IPS DF 19.7 (cell line): ENCODE data around the gene ZNF532.

Experiments
- DNase-seq: peaks from one replicate; pipeline ENCODE4 v3.0.0-alpha.2; 2013; ENCODE audit warnings: low read depth, low spot score

The ZNF532 gene

DNA sequence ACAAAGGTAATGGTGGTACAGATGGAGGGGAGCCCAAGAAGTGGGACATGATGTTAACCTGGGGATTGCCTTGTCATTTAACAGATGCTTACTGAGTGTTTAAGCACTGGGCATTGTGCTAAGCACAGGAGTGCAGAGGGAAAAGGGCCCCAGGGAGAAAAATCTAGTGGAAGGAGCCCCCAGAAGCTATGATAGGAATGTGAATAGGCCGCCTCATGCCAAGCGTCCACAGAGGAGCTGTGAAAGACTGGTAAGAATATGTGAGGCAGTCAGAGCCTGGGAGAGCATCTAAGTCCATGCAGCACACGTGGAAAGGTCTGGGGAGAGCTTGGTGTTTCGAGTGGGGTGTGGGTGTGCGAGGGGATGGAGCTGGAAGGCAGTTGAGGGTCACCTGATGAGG lies 5.5 kb downstream of the ZNF532 start:
- DNase-seq, result no peak

DNA sequence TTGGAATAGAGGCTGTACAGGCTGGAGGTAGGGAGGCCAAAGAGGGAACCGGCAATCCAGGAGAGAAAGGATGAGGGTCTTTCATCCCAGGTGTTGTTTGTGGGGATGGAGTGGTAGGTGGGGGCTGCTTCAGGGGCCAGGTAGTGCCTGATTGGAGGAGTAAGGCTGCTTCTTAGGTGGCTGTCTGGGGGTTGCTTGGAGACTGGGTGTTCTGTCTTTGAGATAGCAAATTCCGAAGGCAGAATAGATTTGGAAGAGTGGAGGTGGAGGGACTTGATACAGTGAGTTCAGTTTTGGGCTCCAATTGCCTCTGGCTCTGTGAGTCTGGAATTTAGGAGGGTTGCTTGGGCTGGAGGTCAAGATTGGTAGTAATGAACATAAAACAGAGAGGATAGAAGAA lies 5.9 kb downstream of the ZNF532 start:
- no peak for DNase-seq

DNA sequence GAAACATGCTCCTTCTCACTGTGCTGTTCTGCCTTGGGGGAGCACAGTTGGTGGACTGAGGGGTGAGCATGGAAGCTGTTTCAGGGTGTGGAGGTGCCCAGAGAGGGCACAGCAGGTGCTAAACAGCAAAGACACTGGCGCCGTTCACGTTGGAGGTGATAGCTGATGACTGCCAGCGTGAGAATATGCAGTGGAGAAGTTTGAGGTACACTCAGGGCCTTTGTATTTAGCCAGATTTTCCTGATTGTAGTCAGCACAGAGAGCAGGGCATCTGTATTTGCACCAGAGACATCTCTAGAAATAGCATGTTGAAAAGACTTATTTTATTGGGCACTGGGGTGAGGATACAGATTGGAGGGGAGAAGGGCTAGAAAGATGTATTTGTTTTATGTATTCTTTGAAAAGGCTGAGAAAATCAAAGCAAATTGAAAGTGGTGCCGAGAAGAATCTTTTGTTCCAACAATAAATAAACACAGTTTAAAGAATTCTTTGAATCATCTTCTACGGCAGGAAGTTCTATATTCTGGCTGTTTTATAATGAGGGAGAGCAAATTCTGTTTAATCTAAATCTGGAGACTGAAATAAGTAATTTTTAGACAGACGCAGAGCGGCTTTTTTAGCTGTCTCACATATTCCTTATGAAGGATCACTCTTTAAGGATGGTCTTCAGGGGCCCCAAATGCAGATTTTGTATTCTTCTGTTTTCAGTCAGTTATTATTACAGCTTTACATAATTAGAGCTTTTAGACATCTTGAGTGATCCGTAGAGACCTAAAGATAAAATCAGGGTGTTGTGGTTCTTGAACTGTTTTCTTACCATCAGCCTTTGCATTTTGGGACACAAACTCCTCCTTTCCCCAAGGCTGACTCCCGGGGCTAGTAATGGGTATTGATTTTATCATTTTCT lies 7.1 kb downstream of the ZNF532 start:
- DNase-seq, result no peak

DNA sequence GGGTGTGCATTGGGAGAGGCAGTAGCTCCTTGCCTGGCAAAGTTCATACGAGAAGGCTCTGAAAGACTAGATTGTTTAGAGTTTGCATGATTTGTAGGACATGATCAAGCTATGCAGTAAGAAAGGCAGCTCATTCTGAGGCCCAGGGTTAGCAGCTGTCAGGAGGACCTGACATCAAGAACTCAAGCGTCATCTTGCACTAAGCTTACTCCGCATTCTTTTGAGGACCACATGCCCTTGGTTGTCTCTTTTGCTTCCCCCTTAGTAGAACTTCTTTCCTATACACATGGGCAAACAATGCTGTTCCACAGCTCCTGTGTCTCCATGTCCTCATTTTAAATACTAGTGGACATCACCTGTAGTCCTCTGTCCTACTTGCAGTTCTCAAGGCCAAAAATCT lies 14.0 kb downstream of the ZNF532 start:
- DNase-seq, result no peak

DNA sequence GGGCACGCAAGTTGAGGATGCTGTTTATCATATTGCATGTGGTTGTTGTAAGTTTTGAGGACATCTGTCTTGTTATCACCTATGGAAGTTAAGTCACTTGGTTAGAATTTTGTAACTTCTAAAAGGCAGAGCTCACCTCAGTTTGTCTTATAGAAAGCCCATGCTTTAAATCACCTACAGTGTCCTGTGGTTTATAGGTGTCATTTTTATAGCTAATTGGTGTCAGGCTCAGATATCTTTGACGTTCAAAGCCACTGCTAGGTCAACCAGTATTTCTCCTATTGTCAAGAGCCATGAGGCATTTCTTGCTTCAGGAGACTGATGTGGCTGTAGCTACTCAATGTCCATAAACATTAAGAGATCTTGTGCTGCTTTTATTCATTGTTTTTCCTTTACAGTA lies 16.8 kb downstream of the ZNF532 start:
- no peak for DNase-seq

DNA sequence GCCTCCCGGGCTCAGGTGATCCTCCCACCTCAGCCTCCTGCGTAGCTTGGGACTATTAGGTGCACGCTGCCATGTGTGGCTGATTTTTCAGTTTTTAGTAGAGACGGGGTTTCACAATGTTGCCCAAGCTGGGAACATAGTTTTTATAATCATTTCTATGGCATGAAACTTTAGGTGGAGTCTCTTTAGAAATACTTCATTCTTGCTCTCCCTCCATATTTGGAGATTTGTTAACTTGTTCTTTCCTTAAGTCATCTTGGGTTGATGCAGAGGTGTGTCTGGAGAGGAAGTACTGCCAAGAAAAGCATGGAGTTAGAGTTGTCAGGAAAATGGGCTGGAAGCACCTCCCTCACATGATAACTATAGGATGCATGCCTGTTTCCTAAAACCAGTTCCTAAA lies 17.4 kb downstream of the ZNF532 start:
- DNase-seq, result no peak

DNA sequence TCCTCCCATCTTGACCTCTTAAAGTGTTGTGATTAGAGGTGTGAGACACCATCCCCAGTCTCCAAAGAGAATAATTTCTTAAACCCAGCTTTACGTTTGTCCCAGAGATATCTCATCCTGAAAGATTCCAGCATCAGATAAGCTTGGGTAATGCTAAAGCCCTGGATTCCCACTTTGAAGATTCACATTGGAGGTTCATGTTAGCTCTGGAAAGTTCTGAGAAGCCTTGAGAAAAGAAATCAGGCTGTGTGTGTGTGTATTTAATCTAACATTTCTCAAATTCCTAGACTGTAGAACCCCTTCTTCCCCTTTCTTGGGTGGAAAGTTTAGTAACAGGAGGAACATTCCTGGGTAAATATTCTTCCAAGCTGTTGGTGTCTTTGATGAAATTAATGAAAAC lies 18.0 kb downstream of the ZNF532 start:
- DNase-seq, result no peak

DNA sequence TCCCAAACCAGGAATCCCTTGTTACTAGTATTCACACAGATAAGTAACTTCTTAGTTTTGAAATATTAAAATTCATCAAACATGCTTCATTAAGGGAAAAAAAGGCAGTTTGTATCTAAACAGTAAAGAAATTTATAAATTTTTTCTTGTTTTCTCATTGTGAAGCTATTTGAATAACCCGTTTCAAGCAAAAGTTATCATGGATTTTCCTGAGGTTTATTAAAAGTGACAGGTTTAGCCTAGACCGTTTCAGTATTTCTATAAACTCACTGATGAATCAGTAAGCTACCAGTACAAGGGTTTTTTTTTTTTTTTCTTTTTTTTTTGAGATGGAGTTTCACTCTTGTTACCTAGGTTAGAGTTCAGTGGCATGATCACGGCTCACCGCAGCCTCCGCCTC lies 20.0 kb downstream of the ZNF532 start:
- DNase-seq, result no peak

DNA sequence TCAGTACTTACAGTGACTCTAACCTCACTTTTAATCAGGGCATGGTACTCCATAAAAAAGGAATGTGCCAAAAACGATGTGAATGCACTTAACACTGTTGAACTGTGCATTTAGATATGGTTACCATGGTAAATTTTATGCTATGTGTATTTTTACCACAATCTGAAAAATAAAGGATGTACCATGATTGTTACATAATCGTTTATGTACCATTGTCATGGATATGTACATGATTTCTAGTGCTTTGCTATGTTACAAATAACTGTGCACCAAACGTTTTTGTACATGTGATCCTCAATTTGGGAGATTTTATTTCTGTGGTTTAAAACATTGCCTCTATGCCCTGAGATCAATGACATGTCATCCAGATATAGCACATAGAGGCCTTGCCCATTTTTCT lies 21.8 kb downstream of the ZNF532 start:
- DNase-seq, result no peak

DNA sequence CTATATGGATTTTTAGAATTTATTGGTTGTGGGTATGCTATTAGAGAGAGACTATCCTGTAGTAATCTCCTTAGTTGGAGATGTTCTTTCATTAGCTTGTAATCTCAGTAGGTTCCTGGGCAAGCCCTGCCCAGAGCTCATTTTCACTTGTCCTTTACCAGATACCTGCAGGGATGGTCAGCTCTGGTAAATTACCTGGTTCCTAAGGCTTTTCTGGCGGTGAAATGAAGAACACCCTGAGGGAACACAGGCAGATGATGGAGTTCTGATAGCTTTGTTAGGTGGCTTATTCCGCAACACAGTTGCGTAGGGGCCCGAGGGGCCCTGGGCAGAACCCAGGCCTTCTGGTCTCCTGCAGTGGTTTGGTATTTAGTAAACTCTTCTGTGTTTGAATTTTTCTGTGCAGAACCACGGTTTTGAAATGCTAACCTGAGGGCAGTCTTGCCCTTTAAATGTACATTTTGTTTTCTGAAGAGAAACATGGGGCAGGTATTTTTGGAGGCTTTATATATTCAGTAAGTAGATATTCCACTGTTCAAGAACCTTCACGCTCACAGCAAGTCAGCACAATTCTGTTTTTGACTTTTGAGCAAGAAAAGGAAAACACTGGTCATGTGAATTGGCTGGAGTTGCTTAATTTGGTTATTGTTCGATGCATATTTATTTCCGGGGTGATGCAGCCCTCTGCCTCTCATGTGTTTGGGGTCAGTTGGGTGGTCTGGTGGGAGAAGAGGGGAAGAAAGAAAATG lies 22.4 kb downstream of the ZNF532 start:
- DNase-seq, result no peak

DNA sequence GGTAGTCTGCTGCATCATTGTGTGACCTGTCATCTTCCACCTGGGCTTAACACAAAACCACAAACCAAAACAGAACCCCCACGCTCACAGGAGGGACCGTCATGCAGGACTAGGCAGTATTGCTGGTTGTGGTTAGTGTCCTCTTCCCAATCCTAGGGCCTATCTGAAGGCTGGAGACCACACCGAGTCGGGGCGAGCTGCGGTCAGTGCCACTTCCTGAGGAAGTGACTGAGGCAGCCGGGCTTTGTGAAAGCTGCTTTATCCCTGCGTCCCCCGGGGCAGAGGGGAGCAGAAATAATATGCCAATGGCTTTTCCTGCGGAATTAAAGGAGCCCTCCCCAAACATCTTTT lies 22.9 kb downstream of the ZNF532 start:
- no peak for DNase-seq

DNA sequence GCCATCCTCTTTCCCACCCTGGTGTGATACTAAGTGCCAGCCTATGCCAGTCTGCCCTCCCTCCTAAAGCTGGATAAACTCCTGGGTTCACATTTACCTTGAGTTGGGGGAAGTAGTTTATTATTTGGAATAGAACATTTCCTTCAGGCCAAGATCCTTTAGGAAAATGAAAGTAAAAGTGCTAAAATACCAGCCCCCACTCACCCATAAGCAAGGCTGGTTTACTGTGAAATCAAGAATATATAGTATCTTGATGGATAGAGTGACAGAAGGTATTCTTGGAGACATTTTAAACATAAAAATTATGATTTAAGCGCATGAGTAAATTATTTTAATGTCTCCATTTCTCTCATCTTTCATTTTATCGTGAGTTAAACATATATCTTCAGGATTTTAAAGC lies 27.1 kb downstream of the ZNF532 start:
- DNase-seq, result no peak

DNA sequence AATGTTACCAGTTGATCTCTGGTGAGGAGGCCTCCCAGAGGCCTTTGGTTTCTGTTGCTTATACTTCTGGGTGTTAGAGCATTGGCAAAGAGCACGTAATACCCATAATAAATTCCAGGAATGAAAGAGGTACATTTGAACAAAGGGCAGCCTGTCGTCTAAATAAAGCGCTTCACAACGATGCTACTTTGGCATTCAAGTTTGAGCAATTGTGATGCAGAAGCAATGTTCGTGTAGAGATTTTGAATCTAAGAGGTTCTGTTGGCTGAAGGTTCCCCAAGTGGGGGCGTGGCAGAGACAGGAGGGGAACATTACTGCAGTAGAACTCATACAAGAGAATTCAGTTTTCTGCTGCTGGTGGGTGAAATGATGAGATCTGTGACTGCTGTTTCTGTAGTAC lies 27.8 kb downstream of the ZNF532 start:
- DNase-seq, result no peak

DNA sequence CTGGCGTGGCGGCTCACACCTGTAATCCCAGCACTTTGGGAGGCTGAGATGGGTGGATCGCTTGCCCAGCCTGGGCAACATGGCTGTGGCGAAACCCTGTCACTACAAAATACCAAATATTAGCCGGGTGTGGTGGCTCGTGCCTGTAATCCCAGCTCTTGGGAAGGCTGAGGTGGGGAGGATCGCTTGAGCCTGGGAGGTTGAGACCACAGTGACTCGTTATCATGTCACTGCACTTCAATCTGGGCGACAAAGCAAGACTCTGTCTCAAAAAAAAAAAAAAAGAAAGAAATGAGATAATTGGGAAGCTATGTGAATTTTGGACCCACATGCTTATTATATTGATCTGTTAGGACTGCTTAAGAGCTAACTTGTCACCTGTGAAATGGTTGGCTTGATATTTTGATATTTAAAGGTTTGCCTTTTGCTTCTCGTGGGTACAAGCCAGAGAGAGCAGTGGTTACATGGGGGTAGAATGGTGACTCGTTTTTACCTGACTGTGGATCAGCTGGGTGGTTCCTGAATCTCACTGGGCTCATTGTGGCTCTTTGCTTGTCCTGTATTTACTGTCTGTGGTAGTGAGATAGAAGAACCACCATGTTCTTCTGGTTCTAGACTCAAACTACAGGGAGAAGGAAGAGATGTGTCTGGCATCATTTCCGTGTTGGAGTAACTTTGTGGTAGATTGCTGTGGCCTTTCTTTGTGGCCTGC lies 28.9 kb downstream of the ZNF532 start:
- DNase-seq, result no peak

DNA sequence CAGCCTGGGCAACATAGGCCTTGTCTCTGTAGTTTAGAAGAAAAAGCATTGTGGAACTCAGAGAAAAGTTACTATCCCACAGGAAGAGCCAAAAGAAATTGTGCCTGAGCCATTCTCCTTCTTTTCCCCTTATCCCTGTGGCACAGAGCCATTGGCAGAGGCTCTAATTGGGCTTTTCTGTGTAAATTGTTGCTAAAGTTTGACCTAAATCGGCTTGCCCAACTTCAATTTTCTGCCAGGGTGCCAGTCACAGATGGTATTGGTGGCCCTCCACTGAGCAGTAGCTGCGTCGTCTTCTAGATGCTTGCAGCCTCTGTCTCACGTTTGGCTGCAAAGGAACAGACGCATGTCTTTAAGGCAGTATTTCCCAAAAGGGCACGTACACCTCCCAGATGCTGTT lies 30.3 kb downstream of the ZNF532 start:
- DNase-seq, result no peak

DNA sequence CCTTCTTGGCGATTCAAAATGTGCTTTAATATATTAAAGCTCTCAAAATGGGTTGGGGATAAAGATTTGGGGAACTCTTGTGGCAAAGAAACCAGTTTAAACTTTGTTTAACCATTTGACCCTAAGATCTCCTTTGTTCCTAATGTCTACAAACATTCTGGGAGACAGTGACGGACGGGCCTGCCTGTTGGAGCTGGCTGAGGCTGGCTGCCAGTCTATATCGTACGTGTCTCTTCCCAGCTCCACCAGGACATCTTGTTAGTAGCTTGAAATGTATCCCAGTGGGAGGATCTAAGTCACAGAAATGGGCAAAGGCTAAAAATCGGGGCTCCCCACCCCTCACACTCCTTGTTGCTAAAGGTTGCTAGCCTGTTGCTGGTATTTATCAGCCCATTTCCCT lies 30.7 kb downstream of the ZNF532 start:
- DNase-seq, result no peak

DNA sequence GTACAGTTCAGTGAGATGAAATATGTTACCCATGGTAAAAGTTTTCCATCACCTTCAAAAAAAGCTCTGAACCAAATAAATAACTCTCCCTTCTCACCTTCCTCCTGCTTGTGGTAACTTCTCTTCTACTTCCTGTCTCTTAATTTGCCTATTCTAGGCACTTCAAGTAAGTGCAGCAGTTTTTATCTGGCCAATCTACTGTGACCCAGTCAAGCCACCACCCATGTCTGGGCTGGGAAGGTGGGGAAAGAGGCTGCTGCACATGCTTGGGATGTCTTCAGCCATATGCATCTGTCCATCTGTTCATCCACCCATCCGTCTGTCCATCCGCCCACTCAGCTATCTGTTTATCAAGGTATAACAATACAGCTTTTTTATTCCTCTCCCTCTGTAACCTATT lies 31.6 kb downstream of the ZNF532 start:
- DNase-seq, result no peak

DNA sequence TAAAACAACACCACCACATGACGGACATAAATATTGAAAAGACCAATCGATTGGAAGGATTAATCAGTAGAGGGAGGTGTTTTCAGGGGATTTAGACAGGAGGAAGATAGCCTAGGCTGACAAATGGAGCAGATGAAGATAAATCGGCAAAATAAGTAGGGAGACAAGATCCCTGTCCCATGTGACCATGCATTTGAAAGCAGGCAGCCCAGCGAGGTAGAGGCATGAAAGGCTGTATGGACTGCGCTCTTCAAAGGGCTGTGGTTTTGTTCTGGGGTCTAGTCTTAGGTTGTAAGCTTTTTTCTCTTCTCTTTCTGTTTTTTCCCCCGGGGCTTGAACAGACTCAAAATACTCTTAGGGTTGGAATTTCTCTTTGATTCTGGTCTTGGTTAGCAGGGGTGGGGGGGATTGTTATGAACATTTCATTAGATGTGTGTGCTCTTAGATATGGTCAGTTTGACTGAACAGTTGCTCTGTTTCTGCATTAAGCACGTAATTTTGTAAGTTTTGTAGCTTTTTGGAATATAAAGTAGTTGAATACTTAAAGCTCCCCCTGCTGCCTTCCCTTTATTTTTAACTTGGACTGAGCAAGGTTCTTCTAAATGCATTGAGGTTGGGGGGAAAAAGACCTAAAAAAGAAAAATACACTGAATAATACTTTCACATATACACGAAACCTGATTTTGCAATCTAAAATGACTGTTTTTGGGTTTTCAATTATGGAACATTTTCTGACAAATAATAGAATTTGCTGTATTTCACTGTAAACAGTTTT lies 32.2 kb downstream of the ZNF532 start:
- no peak for DNase-seq

DNA sequence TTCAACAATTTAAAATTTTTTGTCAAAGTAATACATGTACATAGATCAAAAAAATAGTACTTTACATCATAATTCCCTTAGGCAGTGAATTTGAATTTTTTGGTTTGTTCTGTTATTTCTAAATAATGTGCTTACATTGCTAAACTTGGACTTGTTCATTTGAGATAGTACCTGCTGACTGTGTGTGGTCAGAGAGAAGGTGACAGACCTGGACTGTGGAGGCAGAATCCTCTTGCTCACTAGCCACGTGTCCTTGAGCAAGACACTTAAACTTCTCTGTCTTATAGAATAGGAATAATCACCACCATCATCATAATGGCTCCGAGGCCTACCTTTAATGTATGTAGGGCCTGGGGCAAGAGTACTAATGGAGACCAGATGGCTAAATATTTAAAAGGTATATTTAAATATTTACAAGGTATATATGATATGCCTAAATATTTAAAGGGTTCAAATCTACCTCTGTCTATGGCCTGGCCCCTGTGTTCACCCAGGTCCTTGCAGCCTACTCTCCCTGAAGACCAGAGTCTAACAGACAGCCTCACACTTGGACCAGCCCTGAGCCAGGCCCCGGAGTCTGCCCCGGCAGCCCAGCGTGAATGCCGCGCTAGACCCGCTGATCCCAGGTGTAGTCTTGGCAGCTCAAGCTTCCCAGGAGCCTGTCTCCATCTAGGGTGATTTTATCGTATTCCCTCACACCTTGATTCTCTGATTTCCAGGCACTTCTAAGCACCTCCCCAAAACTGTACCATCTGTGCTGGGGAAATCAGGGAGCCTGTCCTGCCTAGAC lies 33.5 kb downstream of the ZNF532 start:
- DNase-seq, result no peak

DNA sequence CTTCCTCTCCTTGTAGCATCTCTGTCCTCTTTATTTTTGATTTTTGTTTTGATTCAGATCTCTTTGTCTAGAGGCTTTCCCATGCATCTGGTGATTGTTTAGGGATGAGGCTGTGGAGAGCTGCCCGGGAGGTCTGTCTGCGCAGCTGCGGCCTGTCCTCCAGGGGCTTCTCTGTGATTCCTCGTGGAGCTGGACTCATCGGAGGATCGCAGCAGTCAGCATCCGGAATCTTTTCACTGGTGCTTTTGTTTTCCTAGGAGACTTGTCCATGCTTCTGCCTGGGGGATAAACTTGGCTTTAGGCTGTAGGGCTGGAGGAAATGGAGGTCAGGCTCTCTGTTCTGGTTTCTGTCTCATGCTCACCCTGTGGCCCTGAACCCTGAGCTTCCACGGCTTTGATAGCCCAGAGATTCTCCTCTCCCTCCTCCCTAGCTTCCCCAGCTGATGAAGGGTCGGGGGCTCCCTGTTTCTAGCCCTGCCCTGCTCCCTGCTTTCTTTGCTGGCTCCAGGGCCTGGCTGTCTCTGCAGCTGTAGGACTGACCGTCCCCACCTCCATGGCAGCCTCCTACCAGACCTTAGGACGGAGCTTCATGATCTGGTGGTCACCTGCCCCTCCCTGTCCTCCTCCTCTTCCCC lies 35.5 kb downstream of the ZNF532 start:
- DNase-seq, result no peak

DNA sequence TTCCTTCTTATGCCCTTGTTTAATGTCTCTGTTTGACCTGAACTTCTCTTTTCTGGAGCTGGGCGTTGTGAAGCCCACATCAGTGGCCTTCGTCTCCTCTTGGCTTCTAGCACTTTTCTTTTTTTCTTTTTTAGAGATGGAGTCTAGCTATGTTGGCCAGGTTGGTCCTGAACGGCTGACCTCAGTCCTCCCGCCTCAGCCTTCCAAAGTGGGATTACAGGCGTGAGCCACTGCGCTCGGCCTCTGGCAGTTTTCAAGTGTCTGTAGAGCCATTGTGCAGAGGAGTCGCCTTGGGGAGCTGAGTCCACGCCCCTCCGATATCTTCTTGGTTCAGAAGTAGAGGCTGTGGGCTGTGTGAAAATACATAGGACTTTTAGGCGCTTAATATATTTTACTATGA lies 36.5 kb downstream of the ZNF532 start:
- no peak for DNase-seq
